Measurements from ENCODE around the gene MIEN1. TPM values are rescaled to one million over a fixed set of nuclear protein-coding genes. Genes with fewer than 3 reads are reported as not detected.

MIEN1 gene
- total RNA-seq, 2 donors from 2014 or later: 46.5 to 119 TPM

DNA sequence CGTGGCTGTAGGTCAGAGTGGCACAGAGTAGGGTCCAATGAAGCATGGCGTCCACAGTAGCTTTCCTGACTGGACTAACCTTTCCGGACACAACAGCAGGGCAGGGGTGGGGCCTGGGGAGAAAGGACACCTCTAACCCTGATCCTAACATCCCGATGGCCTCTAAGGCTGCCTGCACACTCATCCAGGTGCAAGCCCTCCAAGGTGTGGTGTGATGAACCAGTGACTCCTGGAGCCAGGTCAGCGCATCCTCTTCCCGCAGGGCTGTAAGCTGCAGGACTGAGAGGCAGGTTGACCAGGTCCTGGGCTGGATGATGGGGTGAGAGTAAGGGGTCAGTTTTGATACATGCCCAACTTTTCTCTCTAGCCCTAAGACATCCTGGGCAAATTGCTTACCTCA is 33.6 kb downstream of the MIEN1 start:
- H3K36me3 ChIP-seq: no peaks in the 10 kb centered on the region
- H3K4me3 ChIP-seq: no peak overlapping the region
- H3K27me3 ChIP-seq (replicated peaks; ENCODE audit: insufficient read depth): no peaks in the 10 kb centered on the region
- 88% methylated on average over 6 of the region's 6 CpGs for WGBS
- no peak overlapping the region for H3K27ac ChIP-seq
- intact Hi-C loops (cut with DNase I): no loop called here
- H3K4me1 ChIP-seq (replicated peaks): peaks cover 6% of the 10 kb centered on the region
- H3K9me3 ChIP-seq: no peaks in the 10 kb centered on the region
- no peak for DNase-seq (ENCODE audit: low spot score)
- TF ChIP-seq POLR2A (IDR thresholded peaks at IDR 0.05): no peak
- no peak for TF ChIP-seq POLR2AphosphoS5 (IDR thresholded peaks at IDR 0.05)
- TF ChIP-seq, protein P1, sequence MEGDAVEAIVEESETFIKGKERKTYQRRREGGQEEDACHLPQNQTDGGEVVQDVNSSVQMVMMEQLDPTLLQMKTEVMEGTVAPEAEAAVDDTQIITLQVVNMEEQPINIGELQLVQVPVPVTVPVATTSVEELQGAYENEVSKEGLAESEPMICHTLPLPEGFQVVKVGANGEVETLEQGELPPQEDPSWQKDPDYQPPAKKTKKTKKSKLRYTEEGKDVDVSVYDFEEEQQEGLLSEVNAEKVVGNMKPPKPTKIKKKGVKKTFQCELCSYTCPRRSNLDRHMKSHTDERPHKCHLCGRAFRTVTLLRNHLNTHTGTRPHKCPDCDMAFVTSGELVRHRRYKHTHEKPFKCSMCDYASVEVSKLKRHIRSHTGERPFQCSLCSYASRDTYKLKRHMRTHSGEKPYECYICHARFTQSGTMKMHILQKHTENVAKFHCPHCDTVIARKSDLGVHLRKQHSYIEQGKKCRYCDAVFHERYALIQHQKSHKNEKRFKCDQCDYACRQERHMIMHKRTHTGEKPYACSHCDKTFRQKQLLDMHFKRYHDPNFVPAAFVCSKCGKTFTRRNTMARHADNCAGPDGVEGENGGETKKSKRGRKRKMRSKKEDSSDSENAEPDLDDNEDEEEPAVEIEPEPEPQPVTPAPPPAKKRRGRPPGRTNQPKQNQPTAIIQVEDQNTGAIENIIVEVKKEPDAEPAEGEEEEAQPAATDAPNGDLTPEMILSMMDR (IDR thresholded peaks at IDR 0.05): no peak

DNA sequence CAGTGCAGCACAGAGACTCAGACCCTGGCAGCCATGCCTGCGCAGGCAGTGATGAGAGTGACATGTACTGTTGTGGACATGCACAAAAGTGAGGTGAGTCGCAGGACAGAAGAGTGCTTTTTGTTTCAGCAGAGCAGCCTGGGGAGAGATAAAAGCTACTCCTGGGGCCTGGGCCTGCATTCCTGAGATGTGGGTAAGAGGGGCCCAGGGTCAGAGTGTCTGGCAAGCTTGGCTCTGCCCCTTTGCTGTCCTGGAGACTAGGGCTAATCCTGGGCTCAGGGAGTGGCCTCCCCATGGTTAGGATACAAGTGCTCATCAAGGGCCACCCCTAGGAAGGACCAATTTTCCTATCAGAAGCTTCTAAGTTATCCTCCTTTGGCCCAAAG is 35.2 kb downstream of the MIEN1 start:
- H3K9me3 ChIP-seq: no peaks in the 10 kb centered on the region
- no peaks in the 10 kb centered on the region for H3K27me3 ChIP-seq (replicated peaks; ENCODE audit: insufficient read depth)
- no peak for DNase-seq (ENCODE audit: low spot score)
- no peak overlapping the region for H3K27ac ChIP-seq
- TF ChIP-seq POLR2AphosphoS5 (IDR thresholded peaks at IDR 0.05): no peak
- TF ChIP-seq, protein P1 (IDR thresholded peaks at IDR 0.05): no peak
- TF ChIP-seq POLR2A (IDR thresholded peaks at IDR 0.05): no peak
- H3K4me3 ChIP-seq: no peak overlapping the region
- H3K4me1 ChIP-seq (replicated peaks): no peaks in the 10 kb centered on the region
- intact Hi-C loops (cut with DNase I): no loop called here
- 84% methylated on average over 2 of the region's 2 CpGs for WGBS
- H3K36me3 ChIP-seq: no peaks in the 10 kb centered on the region

DNA sequence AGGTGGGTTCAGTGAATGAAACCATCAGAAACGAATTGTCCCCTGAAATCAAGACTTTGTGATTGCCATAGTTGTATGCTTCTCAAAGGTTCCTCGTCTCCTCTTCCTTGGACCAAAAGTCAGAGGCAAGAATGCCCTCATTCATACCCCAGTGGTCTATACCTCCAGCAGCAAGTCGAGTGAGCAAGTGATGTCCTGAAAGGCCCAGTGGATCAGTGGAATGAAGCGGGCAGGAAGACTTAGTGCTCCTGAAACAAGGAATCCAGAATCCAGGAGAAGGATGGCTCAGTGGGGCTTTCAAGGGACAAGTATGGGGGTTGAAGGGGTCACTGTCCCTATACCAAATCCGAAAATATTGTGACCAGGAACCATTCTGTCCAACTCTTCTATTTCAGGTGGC is 35.7 kb downstream of the MIEN1 start:
- WGBS: 94% methylated on average over 5 of the region's 5 CpGs
- H3K36me3 ChIP-seq: no peaks in the 10 kb centered on the region
- no peak for DNase-seq (ENCODE audit: low spot score)
- no peak overlapping the region for H3K27ac ChIP-seq
- intact Hi-C loops (cut with DNase I): no loop called here
- H3K27me3 ChIP-seq (replicated peaks; ENCODE audit: insufficient read depth): no peaks in the 10 kb centered on the region
- no peak for TF ChIP-seq POLR2AphosphoS5 (IDR thresholded peaks at IDR 0.05)
- TF ChIP-seq, protein P1 (IDR thresholded peaks at IDR 0.05): no peak
- TF ChIP-seq POLR2A (IDR thresholded peaks at IDR 0.05): no peak
- H3K4me1 ChIP-seq (replicated peaks): no peaks in the 10 kb centered on the region
- H3K9me3 ChIP-seq: no peaks in the 10 kb centered on the region
- no peak overlapping the region for H3K4me3 ChIP-seq

DNA sequence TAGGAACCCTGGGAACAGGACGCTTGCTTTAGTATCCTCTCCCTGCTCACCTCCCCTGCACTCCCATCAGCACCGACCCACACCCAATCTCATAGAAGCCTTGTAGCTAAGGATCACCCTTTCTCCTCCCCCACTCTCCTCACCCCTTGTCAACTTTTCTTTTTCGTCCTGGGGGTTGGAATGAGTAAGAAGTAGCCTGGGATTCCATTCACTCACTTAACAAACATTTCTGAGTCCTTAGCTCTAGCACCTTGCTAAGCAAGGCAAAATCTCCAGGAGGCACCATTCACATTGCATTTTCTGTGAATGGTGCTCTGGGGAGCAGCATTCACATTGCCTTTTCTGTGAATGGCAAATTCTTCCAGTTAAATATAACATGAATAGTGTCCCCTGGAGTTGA is 41.4 kb downstream of the MIEN1 start:
- Histone ChIP-seq H3K27ac (no peak overlapping the region), H3K4me1 (replicated peaks) (peaks cover 7% of the 10 kb centered on the region), H3K4me3 (no peak overlapping the region), H3K9me3 (no peaks in the 10 kb centered on the region), H3K36me3 (no peaks in the 10 kb centered on the region), H3K27me3 (replicated peaks; ENCODE audit: insufficient read depth) (no peaks in the 10 kb centered on the region)
- 39% methylated on average over 3 of the region's 3 CpGs for WGBS
- DNase-seq (ENCODE audit: low spot score): no peak
- intact Hi-C loops (cut with DNase I): no loop called here
- TF ChIP-seq POLR2A (IDR thresholded peaks at IDR 0.05): no peak
- TF ChIP-seq, protein P1 (IDR thresholded peaks at IDR 0.05): no peak
- TF ChIP-seq POLR2AphosphoS5 (IDR thresholded peaks at IDR 0.05): no peak

DNA sequence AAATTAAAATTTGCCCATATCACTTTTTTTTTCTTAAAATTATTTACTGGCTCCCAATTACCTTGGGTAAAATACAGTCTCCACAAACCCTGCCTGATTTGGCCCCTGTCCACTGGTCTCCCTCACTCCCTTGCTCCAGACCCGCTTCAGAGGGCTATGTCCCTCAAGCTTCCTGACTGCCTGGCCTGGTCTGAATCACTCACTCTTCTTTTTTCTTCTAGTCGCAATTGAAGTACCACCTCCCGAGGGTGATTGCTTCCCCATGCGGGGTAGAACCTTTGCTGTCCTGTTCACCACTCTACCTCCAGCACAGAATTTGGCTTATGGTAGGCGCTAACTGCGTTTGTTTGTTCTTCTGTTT is 41.9 kb downstream of the MIEN1 start:
- intact Hi-C loops (cut with DNase I): no loop called here
- WGBS: 11% methylated on average over 6 of the region's 6 CpGs
- peak overlapping the region; percentile 62 to 72 for H3K4me3 ChIP-seq

More for the DNA sequence above, 41.9 kb downstream of the MIEN1 start:
- Histone ChIP-seq H3K27ac (peak overlapping the region; percentile 87 to 93), H3K27me3 (replicated peaks; ENCODE audit: insufficient read depth) (no peaks in the 10 kb centered on the region), H3K9me3 (no peaks in the 10 kb centered on the region), H3K4me1 (replicated peaks) (peaks cover 7% of the 10 kb centered on the region), H3K36me3 (no peaks in the 10 kb centered on the region)
- no peak for DNase-seq (ENCODE audit: low spot score)
- TF ChIP-seq POLR2A (IDR thresholded peaks at IDR 0.05) (no peak), POLR2AphosphoS5 (IDR thresholded peaks at IDR 0.05) (no peak)
- TF ChIP-seq, protein P1 (IDR thresholded peaks at IDR 0.05): no peak

All from prostate gland (tissue), 2 donors.